Activated CD8-positive, alpha-beta T cell treated with anti-CD3 and anti-CD28 coated beads for 36 hours (primary cell): ENCODE measurements around the gene SLC34A2. TPM values are rescaled to one million over a fixed set of nuclear protein-coding genes. Genes with fewer than 3 reads are reported as not detected.
"Not testable (repeated sequence)": the region's sequence is repeated elsewhere in the genome, so short reads cannot be mapped to it uniquely, and the experiment has no call there.

Source experiments
- ATAC-seq: fragments of 200-7000 bp; cut with Tn5 transposase; one replicate; pipeline ENCODE4 v1.10.0; 2021; ENCODE audit warnings: mild to moderate bottlenecking, moderate library complexity
- CTCF ChIA-PET: fragments of 350-600 bp; sonication (Branson Sonifier 250); formaldehyde crosslinking; loops from one replicate; lab custom pipeline; 2021; ENCODE audit warnings: antibody characterized with exemption; lab: Charles Lee
- POLR2A ChIA-PET: fragments of 350-600 bp; sonication (Branson Sonifier 250); formaldehyde crosslinking; loops from one replicate; lab custom pipeline; 2021; ENCODE audit warnings: antibody characterized with exemption; lab: Charles Lee
- DNase-seq: peaks from one replicate; pipeline ENCODE4 v3.0.0-alpha.2; 2020
- H3K27ac Mint-ChIP-seq: one replicate; pipeline ENCODE4 v1.8.0; 2021; ENCODE audit warnings: mild to moderate bottlenecking, mixed read lengths
- H3K27me3 Mint-ChIP-seq: one replicate; pipeline ENCODE4 v1.8.0; 2021; ENCODE audit warnings: mixed read lengths
- H3K36me3 Mint-ChIP-seq: one replicate; pipeline ENCODE4 v1.8.0; 2021; ENCODE audit warnings: low read depth, mixed read lengths
- H3K4me1 Mint-ChIP-seq: one replicate; pipeline ENCODE4 v1.8.0; 2021; ENCODE audit warnings: low read depth, mixed read lengths
- H3K4me3 Mint-ChIP-seq: one replicate; pipeline ENCODE4 v1.8.0; 2021; ENCODE audit warnings: mild to moderate bottlenecking, moderate library complexity, mixed read lengths
- H3K9me3 Mint-ChIP-seq: one replicate; pipeline ENCODE4 v1.8.0; 2021; ENCODE audit warnings: mixed read lengths
- CTCF ChIP-seq: fragments of 200-600 bp; IDR thresholded peaks from one replicate; pipeline ENCODE4 v1.8.0; 2022; ENCODE audit warnings: antibody characterized with exemption, mild to moderate bottlenecking
- intact Hi-C: fragments of 100-400 bp; cut with micrococcal nuclease; formaldehyde crosslinking; loops from one replicate; pipeline ENCODE4 v1.10.0; 2022
- total RNA-seq, 2 experiments: library from RNA; stranded (reverse); gene quantifications; one replicate each; pipeline ENCODE4 v1.2.3, GENCODE V29; 2021

Gene SLC34A2
- total RNA-seq, 2 experiments from 2014 or later, result not detected

DNA sequence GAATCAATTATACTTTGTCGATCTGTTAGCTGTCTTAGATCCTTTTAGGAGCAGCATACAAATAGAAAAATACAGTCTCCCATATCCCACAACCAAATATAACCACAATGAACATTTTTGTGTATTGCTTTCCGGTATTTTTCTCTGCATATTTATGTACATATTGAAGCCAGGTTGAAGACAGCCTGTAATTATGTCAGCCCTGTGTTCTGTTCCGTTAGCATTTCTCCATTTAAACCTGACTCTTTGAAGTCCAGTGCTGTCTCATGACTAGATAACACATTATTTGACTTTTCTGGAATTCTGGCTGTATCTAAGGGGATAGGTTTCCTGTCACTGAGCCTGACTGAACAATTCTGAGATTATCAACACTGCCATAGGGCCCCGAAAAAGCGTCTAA, 4.0 kb upstream of the SLC34A2 start:
- Mint-ChIP-seq H3K4me1 (peaks cover 5% of the 10 kb centered on the region), H3K27me3 (peaks cover 22% of the 10 kb centered on the region), H3K36me3 (no peaks in the 10 kb centered on the region), H3K4me3 (no peak overlapping the region), H3K9me3 (no peaks in the 10 kb centered on the region), H3K27ac (no peak overlapping the region)
- POLR2A ChIA-PET, result no interaction called here
- ATAC-seq, result no peak
- CTCF ChIA-PET, result no interaction called here
- no peak for TF ChIP-seq CTCF
- DNase-seq, result no peak
- intact Hi-C loops, result no loop called here

DNA sequence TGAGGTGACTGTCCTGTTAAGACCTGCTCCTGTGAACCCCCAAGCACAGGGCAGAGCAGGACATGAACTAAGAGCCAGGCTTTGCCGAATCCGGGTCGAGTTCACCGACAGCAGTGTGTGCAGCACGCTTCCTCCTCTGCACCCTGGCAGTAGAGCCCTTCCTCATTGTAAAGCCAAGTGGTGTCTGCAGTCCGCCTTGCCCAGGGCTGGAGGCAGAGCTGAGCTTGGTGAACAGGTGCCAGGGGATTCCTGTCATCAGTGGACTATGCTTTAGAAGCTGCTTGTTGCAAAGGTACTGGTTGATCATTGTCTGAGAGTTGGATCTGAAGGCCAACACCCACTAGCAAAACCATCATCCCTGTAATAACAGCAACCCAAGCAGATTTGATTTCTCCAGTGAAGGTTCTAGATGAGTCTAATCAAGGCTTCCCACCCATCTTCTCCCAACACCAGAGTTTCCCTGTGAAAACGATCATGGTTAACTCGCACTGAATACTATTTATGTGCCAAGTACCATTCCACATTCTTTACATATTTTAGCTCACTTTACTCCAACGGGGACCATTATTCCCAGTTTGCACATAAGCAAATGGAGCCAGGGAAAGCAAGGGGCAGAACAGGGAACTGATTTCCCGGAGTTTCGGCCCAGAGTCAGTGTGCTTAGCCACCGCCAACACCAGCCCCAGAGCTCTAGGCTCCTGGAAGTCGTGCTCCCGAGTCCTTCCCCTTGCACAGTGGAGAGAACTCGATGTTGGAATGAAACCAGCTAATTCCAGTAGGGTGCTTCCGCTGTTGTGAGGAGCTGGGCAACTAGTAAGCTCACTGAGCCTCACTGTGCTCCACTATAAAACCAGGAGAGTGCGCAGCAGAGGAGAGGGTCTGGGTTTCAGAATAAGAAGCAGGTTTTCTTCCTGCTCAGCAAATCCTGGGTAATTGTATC, 1.4 kb upstream of the SLC34A2 start:
- Mint-ChIP-seq H3K36me3 (no peaks in the 10 kb centered on the region), H3K4me1 (peaks cover 5% of the 10 kb centered on the region), H3K27me3 (peaks cover 26% of the 10 kb centered on the region), H3K4me3 (no peak overlapping the region), H3K9me3 (no peaks in the 10 kb centered on the region), H3K27ac (no peak overlapping the region)
- CTCF ChIA-PET, result interaction anchor here (0.7 kb wide), 1 partner anchor 16 kb away, joined by 3 read pairs; no protein-coding TSS in a partner anchor
- intact Hi-C loops, result no loop called here
- DNase-seq (no peak), ATAC-seq (no peak)
- POLR2A ChIA-PET, result no interaction called here
- TF ChIP-seq CTCF, result no peak

DNA sequence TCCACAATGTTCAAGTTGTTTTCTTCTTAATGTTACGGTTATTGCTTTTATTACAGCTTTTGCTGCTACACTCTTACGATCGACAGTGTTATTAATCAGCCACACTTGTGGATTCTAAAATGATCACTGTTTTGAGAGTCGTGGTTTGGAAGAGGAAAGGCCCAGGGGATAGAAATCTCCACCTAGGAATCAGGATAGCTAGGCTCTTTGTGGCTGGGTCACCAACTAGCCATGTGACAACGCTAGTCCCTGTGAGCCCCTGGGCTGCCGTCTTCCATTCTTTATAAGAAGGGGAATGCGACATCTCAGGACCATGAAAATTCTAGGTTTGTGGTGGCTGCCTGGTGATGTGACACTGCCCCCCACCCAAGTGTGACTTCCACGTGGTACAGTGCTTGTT, 380 bp downstream of the SLC34A2 start:
- no peak overlapping the region for H3K27ac Mint-ChIP-seq
- peaks cover 5% of the 10 kb centered on the region for H3K4me1 Mint-ChIP-seq
- H3K36me3 Mint-ChIP-seq, result no peaks in the 10 kb centered on the region
- ChIA-PET CTCF (interaction anchor here (0.9 kb wide), 1 partner anchor 12 kb away, joined by 3 read pairs; no protein-coding TSS in a partner anchor), POLR2A (no interaction called here)
- intact Hi-C loops, result no loop called here
- TF ChIP-seq CTCF, result no peak
- H3K27me3 Mint-ChIP-seq, result peaks cover 26% of the 10 kb centered on the region
- ATAC-seq, result no peak
- no peak for DNase-seq
- no peaks in the 10 kb centered on the region for H3K9me3 Mint-ChIP-seq
- H3K4me3 Mint-ChIP-seq, result no peak overlapping the region

- no peak for TF ChIP-seq CTCF
- intact Hi-C loops, result no loop called here
- Mint-ChIP-seq H3K36me3 (no peaks in the 10 kb centered on the region), H3K27me3 (peaks cover 26% of the 10 kb centered on the region), H3K9me3 (no peaks in the 10 kb centered on the region), H3K4me3 (no peak overlapping the region), H3K4me1 (peaks cover 5% of the 10 kb centered on the region), H3K27ac (no peak overlapping the region)
- CTCF ChIA-PET, result no interaction called here
- DNase-seq, result no peak
- ATAC-seq, result no peak
- POLR2A ChIA-PET, result no interaction called here
Measured at GRCh38 chr4:25658357-25658771, 2.7 kb downstream of the SLC34A2 start.

- ATAC-seq (no peak), DNase-seq (no peak)
- Mint-ChIP-seq H3K9me3 (no peaks in the 10 kb centered on the region), H3K36me3 (no peaks in the 10 kb centered on the region), H3K27ac (no peak overlapping the region), H3K27me3 (peaks cover 24% of the 10 kb centered on the region), H3K4me3 (no peak overlapping the region), H3K4me1 (peaks cover 5% of the 10 kb centered on the region)
- intact Hi-C loops, result no loop called here
- TF ChIP-seq CTCF, result no peak
- ChIA-PET POLR2A (no interaction called here), CTCF (no interaction called here)
Measured at GRCh38 chr4:25658777-25659176, 3.1 kb downstream of the SLC34A2 start.

DNA sequence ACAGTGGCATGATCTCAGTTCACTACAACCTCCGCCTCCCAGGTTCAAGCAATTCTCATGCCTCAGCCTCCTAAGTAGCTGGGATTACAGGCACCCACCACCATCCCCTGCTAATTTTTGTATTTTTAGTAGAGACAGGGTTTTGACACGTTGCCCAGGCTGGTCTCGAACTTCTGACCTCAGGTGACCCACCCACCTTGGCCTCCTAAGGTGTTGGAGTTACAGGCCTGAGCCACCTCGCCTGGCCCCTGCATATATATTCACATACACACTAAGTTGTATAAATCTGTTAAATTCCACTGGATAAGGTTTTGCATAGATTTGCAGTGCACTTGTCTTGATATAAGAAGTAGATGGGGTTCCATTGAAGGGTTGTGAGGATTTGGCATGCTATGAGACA, 5.8 kb downstream of the SLC34A2 start:
- POLR2A ChIA-PET, H3K4me1 Mint-ChIP-seq, DNase-seq, H3K36me3 Mint-ChIP-seq, intact Hi-C loops, H3K27ac Mint-ChIP-seq, CTCF ChIA-PET, H3K9me3 Mint-ChIP-seq, H3K4me3 Mint-ChIP-seq, ATAC-seq: not testable (repeated sequence)
- H3K27me3 Mint-ChIP-seq, result peaks cover 13% of the 10 kb centered on the region
